ENCODE measurements around the gene PNLIPRP1. TPM values are rescaled to one million over a fixed set of nuclear protein-coding genes. Genes with fewer than 3 reads are reported as not detected.

The PNLIPRP1 gene
- total RNA-seq, 1 donor, result not detected

DNA sequence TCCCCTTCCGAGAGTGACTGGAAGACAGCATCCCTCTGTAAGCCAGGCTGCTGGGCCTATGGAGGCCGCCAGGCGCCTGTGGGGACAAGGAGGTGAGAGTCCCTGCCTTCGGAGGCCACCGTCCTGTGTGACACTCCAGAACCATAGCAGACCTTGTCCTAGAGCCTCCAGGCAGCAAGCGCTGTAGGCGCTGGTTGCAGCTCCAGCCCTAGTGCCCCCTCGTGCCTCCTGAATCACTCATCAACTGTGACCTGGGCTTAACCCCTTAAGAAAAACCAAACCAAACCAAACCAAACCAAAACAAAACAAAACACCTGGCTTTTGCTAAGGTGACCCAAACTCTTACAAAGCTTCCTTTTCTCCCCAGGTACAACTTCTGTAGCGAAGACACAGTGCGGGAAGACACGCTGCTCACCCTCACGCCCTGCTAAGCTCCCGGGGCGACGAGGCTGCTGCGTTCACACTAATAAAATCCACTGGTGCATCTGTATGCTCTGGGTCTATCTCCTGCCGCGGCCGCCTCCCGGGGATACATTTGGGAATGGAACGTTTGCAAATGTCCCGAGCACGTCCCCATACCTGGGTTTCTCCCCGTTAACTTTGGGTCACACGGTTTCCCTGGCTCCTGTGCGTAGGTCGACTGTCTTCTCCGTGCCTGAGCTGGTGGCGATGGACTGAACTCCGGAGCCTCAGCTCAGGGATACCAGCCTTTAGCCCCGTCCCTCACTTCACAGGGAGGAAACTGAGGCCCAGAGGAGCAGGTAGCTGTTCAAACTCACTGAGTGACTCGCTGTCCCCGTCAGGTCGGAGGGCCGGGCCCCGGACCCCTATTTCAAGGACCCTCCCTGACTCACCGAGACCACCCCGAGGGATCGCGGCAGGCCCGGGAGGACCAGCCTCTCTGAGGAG, 18.2 kb downstream of the PNLIPRP1 start:
- H3K4me3 ChIP-seq (ENCODE audit: low read depth, low read length), result peak overlapping the region; percentile 15
- DNase-seq (ENCODE audit: low read depth), result no peak
- TF ChIP-seq, protein P1, sequence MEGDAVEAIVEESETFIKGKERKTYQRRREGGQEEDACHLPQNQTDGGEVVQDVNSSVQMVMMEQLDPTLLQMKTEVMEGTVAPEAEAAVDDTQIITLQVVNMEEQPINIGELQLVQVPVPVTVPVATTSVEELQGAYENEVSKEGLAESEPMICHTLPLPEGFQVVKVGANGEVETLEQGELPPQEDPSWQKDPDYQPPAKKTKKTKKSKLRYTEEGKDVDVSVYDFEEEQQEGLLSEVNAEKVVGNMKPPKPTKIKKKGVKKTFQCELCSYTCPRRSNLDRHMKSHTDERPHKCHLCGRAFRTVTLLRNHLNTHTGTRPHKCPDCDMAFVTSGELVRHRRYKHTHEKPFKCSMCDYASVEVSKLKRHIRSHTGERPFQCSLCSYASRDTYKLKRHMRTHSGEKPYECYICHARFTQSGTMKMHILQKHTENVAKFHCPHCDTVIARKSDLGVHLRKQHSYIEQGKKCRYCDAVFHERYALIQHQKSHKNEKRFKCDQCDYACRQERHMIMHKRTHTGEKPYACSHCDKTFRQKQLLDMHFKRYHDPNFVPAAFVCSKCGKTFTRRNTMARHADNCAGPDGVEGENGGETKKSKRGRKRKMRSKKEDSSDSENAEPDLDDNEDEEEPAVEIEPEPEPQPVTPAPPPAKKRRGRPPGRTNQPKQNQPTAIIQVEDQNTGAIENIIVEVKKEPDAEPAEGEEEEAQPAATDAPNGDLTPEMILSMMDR (IDR thresholded peaks at IDR 0.05; ENCODE audit: insufficient read depth, low read depth, low read length), result no peak

DNA sequence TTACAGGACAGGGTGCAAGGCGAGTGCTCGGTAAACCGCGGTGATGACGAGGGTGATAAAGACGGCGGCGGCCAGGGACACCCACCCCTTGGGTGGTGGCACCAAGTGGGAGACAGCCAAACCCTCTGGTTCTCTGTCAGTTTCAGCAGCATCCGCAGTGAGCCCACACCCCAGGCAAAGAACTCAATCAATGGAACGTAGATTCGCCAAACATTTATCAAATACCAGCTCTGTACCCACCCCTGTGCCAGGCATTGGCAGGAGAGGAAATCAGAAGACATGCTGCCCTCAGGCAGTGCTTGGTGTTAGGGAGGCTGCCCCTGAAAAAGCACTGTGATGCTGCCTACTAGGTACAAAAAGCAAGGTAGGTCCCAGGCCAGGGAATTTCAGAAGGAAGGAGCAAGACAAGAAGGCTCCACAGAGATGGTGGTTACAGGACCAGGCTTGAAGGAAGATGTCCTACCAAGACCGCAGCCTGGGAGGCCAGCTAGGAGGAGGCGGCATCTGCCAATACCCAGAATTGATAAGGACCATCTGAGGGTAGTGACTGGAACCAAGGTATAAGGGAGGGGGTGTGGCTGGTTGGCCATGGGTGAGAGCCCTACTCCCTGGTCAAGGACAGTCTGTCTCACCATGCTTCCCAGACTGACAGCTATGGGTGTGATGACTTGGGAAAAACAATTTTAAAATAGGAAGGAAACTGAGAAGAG, 19.8 kb downstream of the PNLIPRP1 start:
- TF ChIP-seq, protein P1 (IDR thresholded peaks at IDR 0.05; ENCODE audit: insufficient read depth, low read depth, low read length), result no peak
- no peak overlapping the region for H3K4me3 ChIP-seq (ENCODE audit: low read depth, low read length)
- no peak for DNase-seq (ENCODE audit: low read depth)

DNA sequence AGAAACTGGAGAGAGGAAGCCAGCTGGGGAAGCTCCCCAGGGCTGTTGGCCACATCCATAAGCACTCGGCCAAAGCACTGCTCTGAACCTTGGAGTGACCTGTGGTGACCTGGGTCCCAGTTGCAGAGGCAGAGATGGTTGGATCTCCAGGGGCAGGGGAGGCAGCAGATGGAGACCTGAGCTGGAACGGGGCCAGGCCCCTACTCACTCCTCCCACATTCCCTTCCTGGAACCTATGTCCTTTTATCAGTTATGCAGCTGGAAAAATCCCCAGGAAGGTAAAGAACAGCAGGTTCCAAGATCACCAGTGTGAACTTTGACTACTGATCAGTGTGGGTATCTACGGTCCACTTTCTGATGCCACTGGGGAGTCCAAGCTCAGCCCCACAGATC, 20.4 kb downstream of the PNLIPRP1 start:
- H3K4me3 ChIP-seq (ENCODE audit: low read depth, low read length), result no peak overlapping the region
- TF ChIP-seq, protein P1 (IDR thresholded peaks at IDR 0.05; ENCODE audit: insufficient read depth, low read depth, low read length), result no peak
- DNase-seq (ENCODE audit: low read depth), result no peak

DNA sequence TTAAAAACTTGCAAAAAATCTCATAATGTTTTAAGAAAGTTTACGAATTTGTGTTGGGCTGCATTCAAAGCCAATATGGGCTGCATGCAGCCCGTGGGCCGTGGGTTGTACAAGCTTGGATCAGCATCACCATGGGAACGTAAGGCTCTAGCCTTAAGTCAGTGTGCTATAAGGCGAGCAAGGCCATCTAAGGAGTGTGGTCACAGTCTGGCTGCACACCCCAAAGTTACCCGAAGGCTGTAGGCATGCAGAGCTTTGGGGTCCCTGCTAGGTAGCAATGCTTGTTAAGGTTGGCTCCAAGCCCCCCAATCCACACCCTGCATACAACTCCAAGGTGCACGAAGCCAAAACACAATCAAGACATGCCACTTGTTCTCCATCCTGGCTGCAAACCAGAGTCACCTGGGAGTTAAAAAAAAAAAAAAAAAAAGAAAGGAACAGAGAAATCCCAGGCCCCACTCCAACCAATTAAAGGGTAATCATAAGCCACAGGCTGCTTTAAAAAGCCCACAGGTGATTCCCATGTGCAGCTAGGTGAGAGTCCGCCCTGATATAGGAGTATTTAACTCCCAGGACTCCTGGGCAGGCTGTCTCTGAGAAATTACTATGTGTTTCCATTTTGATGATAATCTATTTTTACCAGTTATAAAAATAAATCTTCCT, 21.5 kb downstream of the PNLIPRP1 start:
- H3K4me3 ChIP-seq (ENCODE audit: low read depth, low read length), result no peak overlapping the region
- no peak for DNase-seq (ENCODE audit: low read depth)
- TF ChIP-seq, protein P1 (IDR thresholded peaks at IDR 0.05; ENCODE audit: insufficient read depth, low read depth, low read length), result no peak

DNA sequence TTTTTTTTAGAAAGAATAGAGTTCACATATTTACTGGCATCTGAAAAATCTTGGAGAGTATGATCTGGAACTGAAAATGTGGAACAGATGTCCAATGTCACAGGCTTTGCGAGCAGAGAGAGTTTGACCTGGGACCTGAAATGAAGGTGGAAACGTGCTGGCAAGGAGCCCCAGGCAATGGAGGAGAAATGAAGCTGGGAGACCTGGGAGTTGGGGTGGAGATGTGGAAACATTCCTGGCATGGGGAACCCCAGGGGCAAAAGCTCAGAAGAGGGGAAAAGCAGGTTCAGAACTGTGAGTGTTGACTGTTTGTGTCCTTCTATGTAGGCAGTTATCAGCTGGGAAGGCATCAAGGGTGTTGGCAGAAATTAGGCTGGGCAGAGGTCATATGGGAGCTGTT, 22.7 kb downstream of the PNLIPRP1 start:
- no peak for DNase-seq (ENCODE audit: low read depth)
- no peak overlapping the region for H3K4me3 ChIP-seq (ENCODE audit: low read depth, low read length)
- TF ChIP-seq, protein P1 (IDR thresholded peaks at IDR 0.05; ENCODE audit: insufficient read depth, low read depth, low read length), result no peak

DNA sequence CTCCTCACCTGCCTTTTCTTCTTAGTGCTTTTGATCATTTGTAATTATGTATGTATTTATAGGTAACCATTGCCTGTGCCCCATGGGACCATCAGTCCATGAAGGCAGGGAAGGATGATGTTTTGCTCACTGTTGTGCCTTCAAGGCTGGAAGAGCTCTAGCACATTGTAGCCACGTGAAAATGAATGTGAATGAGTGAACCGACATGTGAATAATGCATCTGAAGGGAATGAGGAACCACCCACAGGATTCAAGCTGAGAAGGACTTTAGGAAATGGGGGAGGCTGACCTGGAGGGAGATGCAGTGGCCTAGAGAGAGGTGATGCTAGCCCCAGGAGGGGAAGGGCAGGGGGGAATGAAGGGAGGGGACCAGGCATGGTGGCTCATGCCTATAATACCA, 24.0 kb downstream of the PNLIPRP1 start:
- TF ChIP-seq, protein P1 (IDR thresholded peaks at IDR 0.05; ENCODE audit: insufficient read depth, low read depth, low read length), result no peak
- H3K4me3 ChIP-seq (ENCODE audit: low read depth, low read length), result no peak overlapping the region

More for the DNA sequence above, 24.0 kb downstream of the PNLIPRP1 start:
- DNase-seq (ENCODE audit: low read depth), result no peak

Data from fibroblast of villous mesenchyme (primary cell).